Adrenal gland (tissue), 12 donors: ENCODE results near the gene RALGAPA1. TPM values are rescaled to one million over a fixed set of nuclear protein-coding genes. Genes with fewer than 3 reads are reported as not detected.

Experiments
- DNase-seq, 7 donors: peaks; one replicate each; pipeline ENCODE4 v3.0.0-alpha.2; 2019 to 2020
- H3K27ac ChIP-seq, 5 donors: fragments of 200-600 bp; sonication (generic) in 4 of 5; 1 replicate in 3 of 5; 2 replicates in 2 of 5; pipeline versions ENCODE4 v1.5.1 to v1.8.0; 2016 to 2020; ENCODE audit warnings: mild to moderate bottlenecking in 1 of 5
- H3K27me3 ChIP-seq: fragments of 200-600 bp; 2 replicates; pipeline ENCODE4 v1.8.0; 2021
- H3K36me3 ChIP-seq, 2 donors: fragments of 200-600 bp; replicated peaks in 1 of 2; 1 replicate in 1 of 2; 2 replicates in 1 of 2; pipeline versions ENCODE4 v1.5.1 to v1.8.0; 2018 to 2022
- H3K4me1 ChIP-seq, 2 donors: fragments of 200-600 bp; replicated peaks in 1 of 2; 1 replicate in 1 of 2; 2 replicates in 1 of 2; pipeline versions ENCODE4 v1.5.1 to v1.8.0; 2018 to 2021
- H3K4me3 ChIP-seq, 4 donors: fragments of 200-600 bp; sonication (generic) in 3 of 4; one replicate each; pipeline ENCODE4 v1.5.1; 2016 to 2018
- H3K9me3 ChIP-seq, 3 donors: fragments of 200-600 bp; sonication (generic) in 1 of 3; replicated peaks in 1 of 3; 1 replicate in 2 of 3; 2 replicates in 1 of 3; pipeline versions ENCODE4 v1.5.1 to v1.8.0; 2016 to 2021
- POLR2A ChIP-seq, 2 donors: fragments of 450-650 bp; IDR thresholded peaks; one replicate each; pipeline ENCODE4 v1.6.1; 2017; ENCODE audit warnings: antibody characterized with exemption in 2 of 2, mild to moderate bottlenecking in 2 of 2, moderate library complexity in 1 of 2
- WGBS, 4 donors: extraction: QIAGEN DNeasy Blood & Tissue Kit in 2 of 4; methylation state at CpG; one replicate each; pipeline versions ENCODE4 v1.1.5 to v1.1.7; 2013 to 2017; 5-methylcytosine and 5-hydroxymethylcytosine counted together
- intact Hi-C, 2 donors: fragments of 100-400 bp; cut with DNase I; formaldehyde crosslinking; loops; one replicate each; pipeline versions ENCODE4 v1.14.1 to v1.15.0; 2022 to 2023
- polyA plus RNA-seq, 3 donors: library from polyadenylated mRNA; stranded (reverse); fragments of 200-250 nt in 2 of 3; fragments of 350-450 nt in 1 of 3; fragmentation: Illumina TruSeq in 1 of 3; extraction: RNeasy Lipid Tissue Mini Kit (QIAGEN cat#74804) in 1 of 3; gene quantifications; one replicate each; pipeline ENCODE4 v1.2.3, GENCODE V29; 2013 to 2014
- total RNA-seq, 9 donors: library from RNA; depleted of rRNA in 4 of 9; stranded (reverse); fragments of >200 nt in 4 of 9; fragments of 120-200 nt in 1 of 9; fragmentation: NEBNext Ultra II Directional in 1 of 9; extraction: Animal tissue kit (Norgen Biotek cat#: 25700) in 1 of 9; gene quantifications; one replicate each; pipeline versions ENCODE4 v1.1.0 to v1.2.4, GENCODE V29; 2013 to 2023
- TF ChIP-seq, protein P1 (sequence below), 6 experiments: fragments of 450-650 bp in 4 of 6; fragments of 200-600 bp in 2 of 6; sonication (generic) in 1 of 6; IDR thresholded peaks; 1 replicate in 5 of 6; 2 replicates in 1 of 6; pipeline versions ENCODE4 v1.5.1 to v1.8.0; 2016 to 2021; ENCODE audit warnings: antibody characterized with exemption in 6 of 6, mild to moderate bottlenecking in 2 of 6, moderate library complexity in 1 of 6
- donor health status: healthy with polysubstance abuse.
- donor health status: Bipolar disorder and iron deficiency.
- donor health status: DM: yes; HTN: yes; CAD: no.
- donor health status: DM: no; HTN: no; CAD: no.
- donor health status: DM: no; HTN: no; CAD: no.
- donor health status: DM: yes; HTN: yes; CAD: no.

RALGAPA1 gene
- total and polyA plus RNA-seq, 12 donors, result 31.7 to 116 (median 64.8) TPM

DNA sequence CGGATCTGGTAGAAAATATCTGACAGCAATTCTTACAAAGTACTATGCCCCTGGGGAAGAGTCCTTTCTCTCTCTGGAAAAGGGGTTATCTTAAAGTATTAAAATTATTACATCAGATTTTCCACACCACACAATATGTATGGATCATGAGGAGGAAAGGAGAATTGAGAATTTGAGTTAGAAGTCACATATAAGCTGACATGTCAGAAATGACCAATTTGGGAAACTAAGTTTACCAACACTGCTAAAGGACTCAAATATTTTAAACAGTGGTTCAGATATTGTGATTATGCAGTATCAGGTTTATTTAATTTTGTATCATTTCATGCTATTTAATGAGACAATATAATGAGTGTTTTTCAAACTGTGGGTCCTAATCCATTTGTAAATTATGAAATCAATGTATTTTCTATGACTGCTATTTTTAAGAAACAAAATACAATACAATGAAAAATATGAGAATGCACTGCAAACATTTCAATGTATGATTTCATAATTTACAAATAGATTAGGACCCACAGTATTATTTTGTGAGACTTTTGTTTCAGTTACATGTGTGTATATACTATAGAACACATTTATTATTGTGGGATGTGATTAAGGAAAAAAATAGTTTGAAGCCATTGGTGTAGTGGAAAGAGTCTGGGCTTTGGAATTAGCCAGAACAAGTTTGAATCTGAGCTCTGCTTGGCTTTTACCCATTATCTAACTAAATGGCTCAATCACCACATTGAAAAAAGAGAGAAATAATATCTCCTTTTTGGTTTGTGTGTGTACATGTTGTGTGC is 276.9 kb downstream of the RALGAPA1 start:
- no peak for DNase-seq
- Histone ChIP-seq H3K9me3 (no peaks in the 10 kb centered on the region), H3K4me1 (peaks cover 16 to 31% of the 10 kb centered on the region in 2 donors), H3K27me3 (peaks cover 37% of the 10 kb centered on the region), H3K4me3 (no peak overlapping the region), H3K27ac (no peak overlapping the region), H3K36me3 (no peaks in the 10 kb centered on the region)
- intact Hi-C loops, result no loop called here
- WGBS, 4 donors, result 83 to 96% (median 84%) methylated on average over 1 of the region's 1 CpG
- no peak for TF ChIP-seq POLR2A (IDR thresholded peaks at IDR 0.05)
- TF ChIP-seq, protein P1, sequence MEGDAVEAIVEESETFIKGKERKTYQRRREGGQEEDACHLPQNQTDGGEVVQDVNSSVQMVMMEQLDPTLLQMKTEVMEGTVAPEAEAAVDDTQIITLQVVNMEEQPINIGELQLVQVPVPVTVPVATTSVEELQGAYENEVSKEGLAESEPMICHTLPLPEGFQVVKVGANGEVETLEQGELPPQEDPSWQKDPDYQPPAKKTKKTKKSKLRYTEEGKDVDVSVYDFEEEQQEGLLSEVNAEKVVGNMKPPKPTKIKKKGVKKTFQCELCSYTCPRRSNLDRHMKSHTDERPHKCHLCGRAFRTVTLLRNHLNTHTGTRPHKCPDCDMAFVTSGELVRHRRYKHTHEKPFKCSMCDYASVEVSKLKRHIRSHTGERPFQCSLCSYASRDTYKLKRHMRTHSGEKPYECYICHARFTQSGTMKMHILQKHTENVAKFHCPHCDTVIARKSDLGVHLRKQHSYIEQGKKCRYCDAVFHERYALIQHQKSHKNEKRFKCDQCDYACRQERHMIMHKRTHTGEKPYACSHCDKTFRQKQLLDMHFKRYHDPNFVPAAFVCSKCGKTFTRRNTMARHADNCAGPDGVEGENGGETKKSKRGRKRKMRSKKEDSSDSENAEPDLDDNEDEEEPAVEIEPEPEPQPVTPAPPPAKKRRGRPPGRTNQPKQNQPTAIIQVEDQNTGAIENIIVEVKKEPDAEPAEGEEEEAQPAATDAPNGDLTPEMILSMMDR (IDR thresholded peaks at IDR 0.05), result no peak

DNA sequence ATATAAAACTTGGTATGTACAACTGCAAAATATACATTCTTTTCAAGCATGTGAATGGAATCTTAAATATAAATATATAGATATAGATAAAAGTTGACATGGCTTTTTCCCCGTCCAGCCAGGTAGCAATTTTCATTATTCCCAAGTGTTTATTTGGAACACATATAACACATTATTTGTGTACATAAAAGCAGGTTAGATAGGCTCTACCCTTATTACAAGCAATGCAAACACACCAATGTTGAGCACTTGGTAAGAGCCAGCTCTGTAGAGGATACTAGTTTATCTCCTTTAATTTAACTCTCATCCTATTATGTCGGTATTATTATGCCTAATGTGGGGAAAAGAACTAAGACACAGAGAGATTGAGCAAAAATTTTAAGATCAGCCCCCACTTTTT is 282.1 kb downstream of the RALGAPA1 start:
- Histone ChIP-seq H3K4me3 (no peak overlapping the region), H3K9me3 (no peaks in the 10 kb centered on the region), H3K4me1 (no peaks in the 10 kb centered on the region), H3K27me3 (peaks cover 22% of the 10 kb centered on the region), H3K27ac (no peak overlapping the region), H3K36me3 (no peaks in the 10 kb centered on the region)
- TF ChIP-seq, protein P1 (IDR thresholded peaks at IDR 0.05), result no peak
- no peak for TF ChIP-seq POLR2A (IDR thresholded peaks at IDR 0.05)
- intact Hi-C loops, result no loop called here
- 85 to 91% (median 90%) methylated on average over 2 of the region's 2 CpGs for whole genome bisulfite sequencing, 4 donors
- DNase-seq, result no peak

DNA sequence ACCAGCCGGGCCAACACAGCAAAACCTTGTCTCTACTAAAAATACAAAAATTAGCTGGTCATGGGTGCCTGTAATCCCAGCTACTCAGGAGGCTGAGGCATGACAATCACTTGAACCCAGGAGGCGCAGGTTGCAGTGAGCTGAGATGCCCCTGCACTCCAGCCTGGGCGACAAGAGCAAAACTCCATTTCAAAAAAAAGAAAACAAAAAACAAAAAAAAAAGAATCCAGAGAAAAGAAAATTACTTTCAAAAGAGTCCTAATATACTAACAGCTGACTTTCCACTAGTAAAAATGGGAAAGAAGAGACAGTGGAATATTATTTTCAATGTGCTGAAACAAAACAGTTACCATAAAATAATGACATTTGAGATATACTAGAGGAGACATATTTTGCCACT is 283.4 kb downstream of the RALGAPA1 start:
- Histone ChIP-seq H3K27me3 (peaks cover 10% of the 10 kb centered on the region), H3K27ac (no peak overlapping the region), H3K9me3 (no peaks in the 10 kb centered on the region), H3K4me3 (no peak overlapping the region), H3K4me1 (no peaks in the 10 kb centered on the region), H3K36me3 (no peaks in the 10 kb centered on the region)
- no peak for TF ChIP-seq POLR2A (IDR thresholded peaks at IDR 0.05)
- TF ChIP-seq, protein P1 (IDR thresholded peaks at IDR 0.05), result no peak
- DNase-seq, result no peak
- intact Hi-C loops, result no loop called here
- WGBS, 4 donors, result 79 to 84% (median 81%) methylated on average over 3 of the region's 3 CpGs

DNA sequence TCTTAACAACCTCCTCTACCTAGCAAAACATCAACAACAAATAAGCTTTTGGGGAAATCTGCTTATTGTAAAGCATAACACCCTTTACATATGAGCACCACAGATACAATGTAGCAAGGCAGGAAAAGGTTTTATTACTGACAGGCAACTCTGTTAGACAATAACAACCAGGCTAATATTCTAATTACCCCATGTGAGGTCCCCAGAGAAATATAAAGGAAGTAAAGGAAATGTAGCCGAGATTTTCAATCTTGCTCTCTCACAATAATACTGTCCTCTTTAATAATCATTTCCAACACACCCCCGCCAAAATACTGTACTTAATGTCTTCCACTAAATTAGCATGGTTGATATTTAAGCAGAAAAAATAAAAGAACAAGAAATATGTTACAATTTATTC is 289.1 kb downstream of the RALGAPA1 start:
- no peak for DNase-seq
- H3K27me3 ChIP-seq, result peaks cover 7% of the 10 kb centered on the region
- intact Hi-C loops, result no loop called here
- H3K27ac ChIP-seq, result no peak overlapping the region
- H3K4me1 ChIP-seq, result no peaks in the 10 kb centered on the region
- 62 to 75% (median 66%) methylated on average over 2 of the region's 2 CpGs for WGBS, 4 donors
- no peaks in the 10 kb centered on the region for H3K36me3 ChIP-seq
- H3K9me3 ChIP-seq, result no peaks in the 10 kb centered on the region
- TF ChIP-seq, protein P1 (IDR thresholded peaks at IDR 0.05), result no peak
- TF ChIP-seq POLR2A (IDR thresholded peaks at IDR 0.05), result no peak
- H3K4me3 ChIP-seq, result no peak overlapping the region
